ENCODE measurements around the gene POLDIP2.

Gene POLDIP2

GRCh38 chr17:28317099-28317965 lies 40.0 kb downstream of the POLDIP2 start:
- DNase-seq (ENCODE audit: low spot score), result no peak

- no peak for DNase-seq (ENCODE audit: low spot score)
These were observed 41.3 kb downstream of the POLDIP2 start for GRCh38 chr17:28315846-28316705.

GRCh38 chr17:28313841-28314240 lies 43.5 kb downstream of the POLDIP2 start:
- no peak for DNase-seq (ENCODE audit: low spot score)

GRCh38 chr17:28306954-28307401 lies 50.3 kb downstream of the POLDIP2 start:
- DNase-seq (ENCODE audit: low spot score), result no peak

GRCh38 chr17:28298449-28298848 lies 58.9 kb downstream of the POLDIP2 start:
- DNase-seq (ENCODE audit: low spot score), result no peak
